Hematopoietic multipotent progenitor cell (in vitro differentiated cells): ENCODE results near the gene SGTA. TPM values are rescaled to one million over a fixed set of nuclear protein-coding genes. Genes with fewer than 3 reads are reported as not detected.

ENCODE experiments used
- DNase-seq, 3 donors: peaks; one replicate each; pipeline ENCODE4 v3.0.0-alpha.2; 2011 to 2015; ENCODE audit warnings: low read depth in 2 of 3, low spot score in 2 of 3
- total RNA-seq: library from RNA; depleted of rRNA; stranded (reverse); fragments of >200 nt; gene quantifications from one replicate; pipeline ENCODE4 v1.2.3, GENCODE V29; 2012

Gene SGTA
- total RNA-seq, 1 donor: 50.6 TPM

- no peak for DNase-seq
Observed at GRCh38 chr19:2774083-2774679, 8.9 kb downstream of the SGTA start.

GRCh38 chr19:2771786-2772674, 11.0 kb downstream of the SGTA start:
- no peak for DNase-seq

GRCh38 chr19:2770055-2771013, 12.7 kb downstream of the SGTA start:
- DNase-seq: peak in 2 of 3 donors; percentile 63 to 86

DNA sequence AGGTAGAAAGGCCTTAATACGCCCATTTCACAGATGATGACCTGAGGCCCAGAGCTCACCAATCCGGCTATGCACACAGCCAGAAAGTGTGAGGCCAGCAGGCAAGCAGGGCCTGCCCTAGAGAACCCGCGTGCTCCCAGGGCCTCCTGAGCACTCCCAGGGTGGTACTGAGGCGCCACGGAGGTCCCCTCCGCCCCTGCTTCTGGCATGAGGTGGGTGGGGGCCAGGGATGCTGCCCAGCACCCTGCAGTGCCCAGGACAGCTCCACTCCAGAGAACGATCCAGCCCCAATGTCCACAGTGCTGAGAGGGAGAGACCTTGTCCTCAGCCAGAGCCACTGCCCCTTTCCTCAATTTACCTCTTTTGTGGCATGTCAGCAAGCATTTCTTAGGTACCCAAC, 13.9 kb downstream of the SGTA start:
- no peak for DNase-seq

DNA sequence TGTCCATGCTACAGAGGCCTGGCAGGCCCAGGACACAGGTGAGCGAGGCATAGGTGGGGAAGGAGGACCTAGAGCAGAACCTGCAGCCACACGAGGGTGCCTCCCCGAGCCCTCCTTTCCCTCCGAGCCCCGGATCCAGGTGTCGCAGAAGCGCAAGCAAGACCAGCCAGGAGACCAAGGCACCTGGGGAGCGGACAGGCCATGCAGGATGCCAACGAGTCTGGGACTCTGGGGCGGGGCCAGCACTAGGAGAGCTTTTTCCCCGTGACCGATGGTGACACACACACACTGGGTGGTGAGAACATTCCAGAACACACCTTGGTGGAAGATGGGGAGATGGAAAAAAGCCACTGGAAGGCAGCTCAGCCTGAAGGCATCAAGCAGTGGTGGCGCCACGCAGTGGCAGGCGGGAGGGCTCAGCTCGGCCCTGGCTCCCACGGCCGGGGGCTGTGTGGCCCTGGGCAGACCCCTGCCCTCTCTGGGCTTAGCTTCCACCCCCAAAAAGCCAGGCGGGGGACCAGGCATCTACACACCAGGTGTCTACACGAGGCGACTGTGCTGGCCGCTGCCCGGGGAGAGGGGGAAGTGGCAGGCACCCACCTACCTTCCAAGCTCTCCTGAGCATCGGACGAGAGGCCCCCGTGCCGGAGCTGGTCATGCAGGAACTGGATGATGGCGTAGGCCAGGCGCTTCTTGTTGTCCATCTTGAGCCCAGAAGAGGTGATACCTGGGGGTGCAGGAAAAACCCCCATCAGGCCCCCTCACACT, 14.5 kb downstream of the SGTA start:
- no peak for DNase-seq

DNA sequence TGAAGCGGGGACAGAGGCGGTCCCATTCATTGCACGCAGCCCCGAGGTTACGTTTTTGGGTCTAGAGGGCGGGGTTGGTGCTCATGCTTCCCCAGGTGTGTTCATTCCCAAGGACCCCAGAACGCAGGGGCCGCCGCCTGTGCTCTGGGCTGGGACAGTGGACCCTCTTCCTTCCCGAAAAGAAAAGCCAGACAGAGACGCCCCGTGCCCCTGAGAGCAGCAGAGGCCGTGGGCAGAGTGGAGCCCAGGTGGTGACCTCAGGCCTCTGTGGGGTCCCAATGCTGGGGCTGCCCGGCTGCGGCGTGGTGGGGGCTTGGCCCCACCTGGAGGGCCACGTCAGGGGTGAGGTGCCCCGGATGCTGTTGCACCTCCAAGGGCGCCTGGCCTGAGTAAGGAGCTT, 15.4 kb downstream of the SGTA start:
- no peak for DNase-seq

- no peak for DNase-seq
Observed at GRCh38 chr19:2766594-2767372, 16.3 kb downstream of the SGTA start.

DNA sequence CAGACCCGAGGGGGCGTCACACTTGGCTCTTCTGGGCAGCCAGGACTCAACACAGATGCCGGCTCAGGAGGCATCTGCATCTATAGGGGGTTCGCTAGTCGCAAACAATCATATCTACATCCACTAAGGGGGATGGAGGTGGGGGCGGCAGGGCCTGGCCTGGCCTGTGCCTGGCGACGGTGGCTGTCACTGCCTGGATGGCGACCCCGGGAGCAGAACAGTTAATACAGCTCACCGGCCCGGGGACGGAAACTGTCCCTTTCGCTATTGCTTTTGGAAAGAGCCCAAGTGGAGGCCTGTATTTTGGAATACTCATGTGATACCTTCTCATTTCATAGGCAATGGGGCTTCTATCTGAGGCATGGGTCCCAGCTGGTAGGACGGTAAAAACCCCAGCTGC, 17.7 kb downstream of the SGTA start:
- DNase-seq: no peak

GRCh38 chr19:2764945-2765344, 18.1 kb downstream of the SGTA start:
- no peak for DNase-seq

- DNase-seq: no peak
Observed at GRCh38 chr19:2763687-2764086, 19.4 kb downstream of the SGTA start.

GRCh38 chr19:2762783-2763496, 20.1 kb downstream of the SGTA start:
- no peak for DNase-seq

- no peak for DNase-seq
Observed at GRCh38 chr19:2761876-2762782, 20.9 kb downstream of the SGTA start.

DNA sequence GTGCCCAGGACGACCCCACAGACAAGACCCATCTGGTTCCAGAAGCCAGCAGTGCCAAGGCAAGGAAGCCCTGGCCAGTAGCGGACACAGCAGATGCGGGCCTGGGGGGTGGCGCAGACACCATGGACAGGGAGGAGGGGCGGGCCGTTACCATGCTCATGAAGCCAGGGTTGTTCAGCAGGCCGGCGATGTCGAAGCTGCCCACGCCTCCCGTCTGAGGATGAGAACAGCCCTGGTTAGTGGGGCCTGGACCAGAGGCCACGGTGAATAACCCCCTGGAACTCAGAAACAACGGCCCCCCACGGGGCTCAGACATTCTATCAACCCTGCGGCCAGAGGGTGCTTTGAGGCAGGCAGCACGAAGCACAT, 21.8 kb downstream of the SGTA start:
- no peak for DNase-seq

- no peak for DNase-seq
Observed at GRCh38 chr19:2759965-2760364, 23.1 kb downstream of the SGTA start.

- DNase-seq: no peak
Observed at GRCh38 chr19:2759362-2759761, 23.7 kb downstream of the SGTA start.

GRCh38 chr19:2758601-2759313, 24.3 kb downstream of the SGTA start:
- DNase-seq: no peak
